Umbilical cord (tissue), 2 donors: ENCODE data around the gene CHRNE. TPM values are rescaled to one million over a fixed set of nuclear protein-coding genes. Genes with fewer than 3 reads are reported as not detected.
"Not testable (repeated sequence)": the region's sequence is repeated elsewhere in the genome, so short reads cannot be mapped to it uniquely, and the experiment has no call there.

ENCODE experiments used
- DNase-seq: peaks from one replicate; pipeline ENCODE4 v3.0.0-alpha.2; 2015; ENCODE audit warnings: low spot score
- total RNA-seq: library from RNA; depleted of rRNA; stranded (reverse); fragments of >200 nt; gene quantifications from one replicate; pipeline ENCODE4 v1.2.3, GENCODE V29; 2014; ENCODE audit warnings: low replicate concordance; ENCODE audit not compliant: insufficient read depth

Gene CHRNE
- total RNA-seq, 1 donor from 2014 or later, result not detected

DNA sequence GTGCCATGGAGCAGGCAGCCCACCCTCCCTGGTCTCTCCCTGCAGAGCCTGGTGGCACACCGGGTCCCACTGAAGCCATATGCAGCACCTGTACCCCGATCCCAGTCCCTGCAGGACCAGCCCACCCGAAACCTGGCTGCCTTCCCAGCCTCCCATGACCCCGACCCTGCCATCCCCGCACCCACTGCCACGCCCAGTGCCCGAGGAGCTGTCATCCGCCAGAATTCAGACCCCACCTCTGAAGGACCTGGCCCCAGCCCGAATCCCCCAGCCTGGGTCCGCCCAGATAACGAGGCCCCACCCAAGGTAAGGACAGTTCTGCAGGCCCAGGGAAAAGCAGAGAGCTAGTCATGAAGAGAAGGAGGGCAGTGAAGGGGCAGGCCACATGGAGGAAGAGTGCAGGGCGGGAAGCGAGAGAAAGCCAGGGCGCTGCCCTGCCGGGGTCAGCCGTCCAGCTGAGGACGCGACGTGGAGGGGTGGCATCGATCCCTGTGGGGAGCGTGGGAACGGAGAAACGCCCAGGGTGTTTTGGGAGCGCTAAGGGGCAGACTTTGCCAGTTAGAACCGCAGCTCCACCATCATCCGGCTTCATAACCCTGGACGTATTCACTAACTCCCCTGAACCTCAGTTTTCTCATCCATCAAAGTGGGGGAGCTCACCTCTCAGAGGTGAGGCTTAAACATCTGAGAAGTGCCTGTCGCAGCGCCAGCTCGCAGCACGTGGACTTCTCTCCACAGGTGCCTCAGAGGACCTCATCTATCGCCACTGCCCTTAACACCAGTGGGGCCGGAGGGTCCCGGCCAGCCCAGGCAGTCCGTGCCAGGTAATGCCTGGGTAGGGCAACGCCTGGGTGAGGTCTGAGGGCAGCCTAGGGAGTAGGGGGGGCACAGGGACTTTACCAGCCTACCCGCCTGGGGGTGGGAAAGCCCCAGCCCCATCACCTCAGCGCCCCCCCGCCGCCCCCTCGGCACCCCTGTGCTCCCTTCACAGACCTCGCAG, 11.2 kb downstream of the CHRNE start:
- no peak for DNase-seq

DNA sequence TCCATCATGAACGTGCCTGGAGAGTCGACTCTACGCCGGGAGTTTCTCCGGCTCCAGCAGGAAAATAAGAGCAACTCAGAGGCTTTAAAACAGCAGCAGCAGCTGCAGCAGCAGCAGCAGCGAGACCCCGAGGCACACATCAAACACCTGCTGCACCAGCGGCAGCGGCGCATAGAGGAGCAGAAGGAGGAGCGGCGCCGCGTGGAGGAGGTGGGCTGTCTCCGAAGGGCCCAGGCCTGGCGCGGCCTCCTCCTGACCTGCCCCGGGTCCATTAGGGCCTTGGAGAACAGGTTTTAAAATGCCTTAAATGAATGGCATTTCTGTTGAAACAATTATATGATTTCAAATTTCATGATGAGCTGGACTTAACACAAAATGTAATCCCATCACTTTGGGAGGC, 15.3 kb downstream of the CHRNE start:
- no peak for DNase-seq

DNA sequence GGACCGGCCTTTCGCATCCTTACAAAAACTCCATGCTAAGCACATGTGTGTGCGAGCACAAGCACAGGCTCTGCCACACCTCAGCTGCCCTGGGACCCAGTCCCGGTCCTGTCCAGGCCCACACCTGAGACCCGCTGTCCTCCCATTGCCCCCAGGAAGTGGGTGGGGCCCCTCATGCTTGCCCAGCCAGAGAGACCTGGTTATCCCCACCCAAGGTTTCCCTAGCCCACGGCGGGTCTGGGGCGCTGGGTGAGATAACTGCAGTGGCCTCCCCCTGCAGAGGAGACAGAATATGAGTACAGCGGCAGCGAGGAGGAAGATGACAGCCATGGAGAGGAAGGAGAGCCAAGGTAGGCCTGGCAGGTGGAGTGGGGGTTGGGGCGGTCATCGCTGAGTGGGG, 16.1 kb downstream of the CHRNE start:
- no peak for DNase-seq

DNA sequence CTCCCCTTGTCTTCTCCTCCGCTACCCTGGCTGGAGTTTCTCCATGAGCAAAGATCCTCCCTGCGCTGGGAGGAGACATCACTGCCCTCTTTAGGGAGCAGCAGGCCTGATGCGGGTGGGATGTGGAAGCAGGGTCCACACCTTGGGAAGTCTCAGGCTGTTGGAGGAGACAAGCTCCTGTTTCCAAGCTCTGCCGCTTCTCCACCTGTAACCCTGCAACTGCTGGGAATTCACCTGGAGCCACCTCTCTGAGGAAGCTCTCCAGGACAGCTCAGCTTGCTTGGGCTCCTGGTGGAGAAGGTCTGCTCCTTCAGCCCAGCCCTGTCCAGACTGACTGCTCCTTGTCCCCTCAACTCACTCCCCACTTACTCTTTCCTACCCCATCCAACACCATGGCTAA, 18.4 kb downstream of the CHRNE start:
- DNase-seq, result no peak

DNA sequence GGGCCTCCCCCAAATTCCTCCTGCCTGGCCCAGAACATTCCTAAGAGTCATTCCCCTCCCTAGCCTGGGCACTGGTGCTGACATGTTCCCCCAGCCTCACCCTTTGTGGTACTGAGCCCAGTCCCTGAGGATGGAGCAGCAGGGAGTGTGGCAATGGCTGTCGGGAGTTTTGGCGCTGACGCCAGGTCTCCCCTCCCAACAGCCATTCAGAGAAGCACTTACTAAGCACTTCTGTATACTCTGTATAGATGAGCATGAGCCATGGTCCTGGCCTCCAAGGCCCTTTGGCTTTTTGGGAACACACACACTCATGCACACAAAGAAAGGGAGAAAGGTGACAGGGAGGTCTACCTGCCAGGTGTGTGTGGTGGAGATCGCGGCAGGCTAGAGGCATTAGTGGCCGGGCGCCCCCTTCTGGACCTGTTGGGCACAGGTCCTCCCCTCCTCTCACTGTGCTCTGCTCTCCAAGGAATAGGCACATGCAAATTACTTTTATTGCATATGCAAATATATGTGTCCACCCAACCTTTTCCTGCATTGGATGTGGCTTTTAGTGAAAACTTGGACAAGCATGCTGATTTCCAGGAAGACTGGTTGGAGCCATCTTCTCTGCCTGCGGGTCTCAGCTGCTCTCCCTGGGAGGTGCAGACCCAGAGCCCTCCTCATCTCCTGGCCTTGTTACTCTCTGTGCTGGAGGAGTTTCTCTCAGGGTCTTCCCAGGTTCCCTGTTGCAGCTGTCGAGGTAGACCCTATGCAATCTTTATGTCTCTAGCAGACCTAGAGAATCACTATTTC, 20.9 kb downstream of the CHRNE start:
- no peak for DNase-seq

DNA sequence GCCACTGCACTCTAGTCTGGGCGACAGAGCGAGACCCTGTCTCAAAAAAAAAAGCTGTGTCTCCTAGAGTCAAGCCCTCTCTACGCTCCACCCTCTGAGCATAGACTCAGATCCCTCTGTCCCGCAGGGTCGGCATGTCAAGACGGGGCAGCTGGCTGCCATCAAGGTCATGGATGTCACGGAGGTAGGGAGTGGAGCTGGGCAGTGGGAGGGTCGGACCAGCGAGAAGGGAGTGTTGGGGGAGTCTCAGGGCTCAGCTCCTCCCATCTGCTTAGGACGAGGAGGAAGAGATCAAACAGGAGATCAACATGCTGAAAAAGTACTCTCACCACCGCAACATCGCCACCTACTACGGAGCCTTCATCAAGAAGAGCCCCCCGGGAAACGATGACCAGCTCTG, 22.0 kb downstream of the CHRNE start:
- DNase-seq, result no peak

DNA sequence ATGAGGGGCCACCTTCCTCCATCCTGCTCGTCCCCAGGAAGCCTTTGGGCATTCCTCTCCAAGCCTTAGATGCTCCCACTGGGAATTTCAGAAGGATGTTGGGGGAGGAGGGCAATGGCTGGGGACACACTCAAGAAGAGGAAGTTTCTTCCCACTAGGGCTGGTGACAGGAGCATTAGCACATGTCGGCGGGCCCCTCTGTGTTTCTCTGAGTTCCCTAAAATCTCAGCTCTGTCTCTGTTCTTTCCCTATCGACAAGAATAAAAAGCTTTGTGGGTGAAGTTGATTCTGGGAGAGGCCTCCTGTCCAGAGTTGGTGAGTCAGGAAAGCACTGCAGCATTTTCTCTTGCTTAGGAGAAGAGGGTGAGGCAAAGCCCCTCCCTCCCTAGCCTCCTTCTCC, 23.3 kb downstream of the CHRNE start:
- DNase-seq, result no peak

DNA sequence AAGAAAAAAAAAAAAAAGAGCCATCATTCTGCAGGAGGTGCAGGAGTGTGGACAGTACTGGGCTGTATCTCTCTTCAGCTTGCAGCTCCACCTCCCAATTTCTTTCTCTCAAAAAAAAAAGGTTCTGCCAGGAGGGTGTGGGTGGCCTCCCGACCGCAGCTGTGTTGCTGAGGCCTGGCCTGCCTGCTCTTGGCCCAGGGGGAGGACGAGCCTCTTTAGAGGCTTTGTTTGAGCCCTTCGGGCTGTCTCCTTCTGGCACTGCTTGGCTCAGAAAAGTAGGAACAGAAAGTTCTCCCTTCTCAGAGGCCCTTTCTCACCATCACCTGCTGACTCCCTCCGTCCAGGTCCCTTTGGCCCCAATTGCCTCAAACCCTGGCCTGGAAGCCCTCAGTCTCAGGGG, 25.8 kb downstream of the CHRNE start:
- no peak for DNase-seq

DNA sequence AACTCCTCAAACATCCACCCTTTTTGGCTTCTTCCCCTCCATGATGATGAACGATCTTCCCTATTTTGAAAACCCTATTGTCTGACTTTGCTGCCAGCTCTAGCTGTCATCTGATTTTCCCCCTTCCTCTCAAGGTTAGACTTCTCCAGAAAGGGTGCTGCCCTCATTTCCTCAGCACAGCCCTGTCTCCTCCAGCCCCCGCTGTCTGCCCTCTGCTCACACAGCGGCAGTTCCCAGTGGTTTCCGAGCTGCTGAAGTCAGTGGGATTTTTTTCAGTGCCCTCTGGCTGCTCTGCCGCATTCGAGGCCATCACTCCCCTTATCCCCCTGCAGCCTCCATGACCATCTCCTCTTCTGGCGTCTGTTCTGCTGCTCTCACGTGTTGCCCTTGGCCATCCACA, 30.1 kb downstream of the CHRNE start:
- no peak for DNase-seq

DNA sequence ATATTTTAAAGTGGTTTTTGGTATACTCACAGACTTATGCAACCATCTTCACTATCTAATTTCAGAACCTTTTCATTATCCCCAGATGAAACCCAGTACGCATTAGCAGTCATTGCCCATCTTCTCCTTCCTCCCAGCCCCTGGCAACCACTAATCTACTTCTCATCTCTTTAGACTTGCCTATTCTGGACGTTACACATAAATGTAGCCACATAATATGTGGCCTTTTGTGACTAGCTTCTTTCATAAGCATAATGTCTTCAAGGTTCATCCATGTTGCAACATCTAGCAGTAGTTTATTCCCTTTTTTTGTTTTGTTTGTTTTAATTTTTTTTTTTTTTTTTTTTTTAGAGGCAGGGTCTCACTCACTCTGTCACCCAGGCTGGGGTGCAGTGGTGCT, 32.0 kb downstream of the CHRNE start:
- DNase-seq, result no peak

DNA sequence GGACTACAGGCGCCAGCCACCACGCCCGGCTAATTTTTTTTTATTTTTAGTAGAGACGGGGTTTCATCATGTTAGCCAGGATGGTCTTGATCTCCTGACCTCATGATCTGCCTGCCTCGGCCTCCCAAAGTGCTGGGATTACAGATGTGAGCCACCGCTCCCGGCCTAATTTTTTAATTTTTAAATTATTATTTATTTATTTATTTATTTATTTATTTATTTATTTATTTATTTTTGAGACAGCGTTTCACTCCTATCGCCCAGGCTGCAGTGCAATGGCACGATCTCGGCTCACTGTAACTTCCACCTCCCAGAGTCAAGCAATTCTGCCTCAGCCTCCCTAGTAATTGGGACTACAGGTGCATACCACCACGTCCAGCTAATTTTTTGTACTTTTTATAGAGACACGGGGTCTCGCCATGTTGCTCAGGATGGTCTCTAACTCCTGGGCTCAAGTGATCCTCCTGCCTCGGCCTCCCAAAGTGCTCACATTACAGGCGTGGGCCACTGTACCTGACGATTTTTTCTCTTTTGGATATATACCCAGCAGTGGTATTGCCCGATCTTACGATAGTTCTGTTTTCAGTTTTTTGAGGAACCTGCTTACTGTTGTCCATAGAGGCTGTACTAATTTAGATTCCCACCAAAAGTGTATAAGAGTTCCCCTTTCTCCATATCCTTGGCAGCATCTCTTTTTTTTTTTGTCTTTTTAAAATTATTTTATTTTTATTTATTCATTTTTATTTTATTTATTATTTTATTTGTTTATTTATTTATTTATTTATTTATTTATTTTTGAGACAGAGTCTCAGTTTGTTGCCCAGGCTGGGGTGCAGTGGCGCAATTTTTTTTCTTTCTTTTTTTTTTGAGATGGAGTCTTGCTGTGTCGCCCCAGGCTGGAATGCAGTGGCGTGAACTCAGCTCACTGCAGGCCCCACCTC, 33.6 kb downstream of the CHRNE start:
- not testable (repeated sequence) for DNase-seq

DNA sequence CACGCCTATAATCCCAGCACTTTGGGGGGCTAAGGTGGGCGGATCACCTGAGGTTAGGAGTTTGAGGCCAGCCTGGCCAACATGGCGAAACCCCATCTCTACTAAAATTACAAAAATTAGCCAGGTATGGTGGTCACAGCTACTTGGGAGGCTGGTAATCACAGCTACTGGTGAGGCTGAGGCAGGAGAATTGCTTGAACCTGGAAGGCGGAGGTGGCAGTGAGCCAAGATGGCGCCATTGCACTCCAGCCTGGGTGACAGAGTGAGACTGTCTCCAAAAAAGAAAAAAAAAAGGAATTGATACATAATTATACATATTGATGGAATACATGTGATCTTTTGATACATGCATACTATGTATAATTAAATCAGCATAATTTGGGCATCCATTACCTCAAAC, 35.4 kb downstream of the CHRNE start:
- DNase-seq, result not testable (repeated sequence)

DNA sequence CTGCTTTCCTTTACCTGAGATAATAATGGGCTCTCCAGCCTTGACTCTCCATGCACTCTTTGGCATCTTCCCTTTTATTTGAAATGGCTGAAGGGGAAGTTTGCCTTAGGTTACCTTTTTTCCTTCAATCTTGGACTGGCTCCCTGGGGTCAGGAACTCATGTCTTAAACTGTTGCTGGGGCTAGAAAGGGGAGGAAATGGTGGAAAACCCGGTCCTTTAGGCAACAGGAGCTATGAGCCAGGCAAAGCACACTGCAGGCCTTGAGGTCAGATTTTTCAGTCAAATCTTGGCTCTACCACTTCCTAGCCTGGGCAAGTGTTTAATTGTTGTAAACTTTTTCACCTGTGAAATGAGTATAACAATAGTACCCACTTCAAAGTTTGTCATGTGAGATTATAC, 39.6 kb downstream of the CHRNE start:
- no peak for DNase-seq

DNA sequence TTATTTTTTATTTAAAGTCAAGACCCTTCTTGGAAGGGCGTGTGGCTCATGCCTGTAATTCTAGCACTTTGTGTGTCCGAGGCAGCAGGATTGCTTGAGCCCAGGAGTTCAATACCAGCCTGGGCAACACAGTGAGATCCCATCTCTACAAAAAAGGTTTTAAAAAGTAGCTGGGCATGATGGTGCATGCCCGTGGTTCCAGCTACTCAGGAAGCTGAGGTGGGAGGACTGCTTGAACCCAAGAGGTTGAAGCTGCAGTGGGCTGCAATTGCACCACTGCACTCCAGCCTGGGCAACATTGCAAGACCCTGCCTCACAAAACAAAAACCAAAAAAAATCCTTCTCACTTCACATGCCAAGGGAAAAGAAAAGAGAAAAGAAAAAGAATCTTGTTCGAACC, 40.2 kb downstream of the CHRNE start:
- DNase-seq, result no peak

DNA sequence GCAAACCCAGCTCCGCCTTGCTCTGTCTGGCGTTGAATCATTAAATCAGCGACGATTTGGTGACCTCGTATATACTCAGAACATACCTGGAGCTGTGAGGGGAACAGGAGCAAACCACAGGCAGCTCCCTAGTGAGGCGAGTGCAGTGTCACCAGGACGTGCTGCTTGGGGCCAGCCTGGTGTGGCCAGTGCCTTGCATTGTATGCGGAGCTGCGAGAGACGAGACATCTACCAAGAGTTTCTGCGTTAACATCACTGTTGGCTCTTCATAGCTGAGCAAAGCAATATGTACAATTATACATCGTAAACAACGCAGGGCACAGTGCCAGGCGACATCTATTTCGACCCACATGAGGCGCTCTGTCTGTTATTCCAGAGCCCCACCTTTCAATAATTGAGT, 41.8 kb downstream of the CHRNE start:
- no peak for DNase-seq

DNA sequence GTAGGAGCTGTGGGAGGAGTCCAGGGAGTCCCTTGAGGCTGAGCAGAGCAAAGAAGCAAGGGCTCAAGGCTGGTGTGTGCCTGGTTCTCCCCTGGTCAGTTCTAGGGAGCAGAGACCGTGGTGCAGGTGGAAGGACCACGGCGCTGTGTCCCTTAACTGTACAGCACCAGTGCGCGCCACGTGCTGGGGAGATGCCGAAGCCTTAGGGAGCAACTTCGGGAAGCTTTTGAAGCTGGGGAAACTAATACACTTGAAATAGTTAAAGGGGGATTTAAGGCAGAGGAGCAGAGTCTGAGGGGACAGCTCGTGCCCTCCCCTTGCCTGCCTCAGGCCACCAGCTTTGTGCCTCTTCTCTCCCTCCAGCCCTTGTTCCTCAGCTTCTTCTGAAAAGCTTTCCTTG, 42.2 kb downstream of the CHRNE start:
- no peak for DNase-seq

DNA sequence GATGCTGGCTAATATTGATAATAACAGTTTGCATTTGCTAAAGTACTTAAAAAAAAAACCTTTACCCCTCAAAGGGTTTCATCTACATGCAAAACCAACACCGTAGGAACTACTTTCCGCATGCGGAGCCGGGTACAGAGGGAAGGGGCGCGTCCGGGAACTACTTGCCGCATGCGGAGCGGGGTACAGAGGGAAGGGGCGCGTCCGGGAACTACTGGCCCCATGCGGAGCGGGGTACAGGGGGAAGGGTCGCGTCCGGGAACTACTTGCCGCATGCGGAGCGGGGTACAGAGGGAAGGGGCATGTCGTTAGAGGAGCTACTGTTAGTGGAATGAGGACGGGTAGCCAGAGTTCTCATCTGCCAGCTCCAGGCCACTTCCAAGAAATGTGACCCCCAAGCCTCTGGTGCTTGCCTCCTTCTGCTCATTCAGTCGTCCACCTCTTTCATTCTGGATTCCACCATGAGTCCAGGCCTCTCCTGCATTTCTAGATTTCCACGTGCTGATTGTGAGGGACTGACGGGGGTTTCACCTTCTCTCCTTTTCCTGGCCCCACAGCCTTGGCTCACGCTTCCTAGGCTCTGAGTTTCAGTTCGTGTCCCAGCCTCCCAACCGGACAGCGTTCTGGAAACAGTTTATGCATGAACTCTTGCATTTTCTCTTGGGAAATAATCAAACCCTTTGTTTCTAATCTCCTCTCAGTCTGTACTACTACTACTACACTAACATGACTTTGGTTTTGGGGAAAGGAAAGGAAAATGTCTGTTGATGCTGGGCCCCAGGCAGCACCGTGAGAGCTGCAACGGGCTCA, 42.9 kb downstream of the CHRNE start:
- no peak for DNase-seq

DNA sequence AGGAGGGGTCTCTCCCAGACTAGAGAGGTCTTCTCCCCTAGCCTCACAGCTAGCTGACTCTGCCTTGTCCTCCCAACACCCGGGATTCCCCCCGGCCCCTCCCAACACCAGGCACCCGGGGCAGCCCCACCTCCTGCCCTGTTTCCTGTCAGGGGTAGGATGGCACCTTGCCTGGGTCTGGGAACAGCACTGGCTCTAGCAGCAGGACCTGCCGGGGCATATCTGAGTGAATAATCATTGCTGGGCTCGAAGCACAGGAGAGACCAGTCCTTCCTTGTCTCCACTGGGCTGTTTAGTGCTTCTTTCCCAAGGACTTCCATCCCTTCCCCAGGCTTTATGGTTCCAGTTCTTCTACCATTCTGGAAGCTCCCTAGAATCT, 44.0 kb downstream of the CHRNE start:
- DNase-seq, result peak; percentile 47

DNA sequence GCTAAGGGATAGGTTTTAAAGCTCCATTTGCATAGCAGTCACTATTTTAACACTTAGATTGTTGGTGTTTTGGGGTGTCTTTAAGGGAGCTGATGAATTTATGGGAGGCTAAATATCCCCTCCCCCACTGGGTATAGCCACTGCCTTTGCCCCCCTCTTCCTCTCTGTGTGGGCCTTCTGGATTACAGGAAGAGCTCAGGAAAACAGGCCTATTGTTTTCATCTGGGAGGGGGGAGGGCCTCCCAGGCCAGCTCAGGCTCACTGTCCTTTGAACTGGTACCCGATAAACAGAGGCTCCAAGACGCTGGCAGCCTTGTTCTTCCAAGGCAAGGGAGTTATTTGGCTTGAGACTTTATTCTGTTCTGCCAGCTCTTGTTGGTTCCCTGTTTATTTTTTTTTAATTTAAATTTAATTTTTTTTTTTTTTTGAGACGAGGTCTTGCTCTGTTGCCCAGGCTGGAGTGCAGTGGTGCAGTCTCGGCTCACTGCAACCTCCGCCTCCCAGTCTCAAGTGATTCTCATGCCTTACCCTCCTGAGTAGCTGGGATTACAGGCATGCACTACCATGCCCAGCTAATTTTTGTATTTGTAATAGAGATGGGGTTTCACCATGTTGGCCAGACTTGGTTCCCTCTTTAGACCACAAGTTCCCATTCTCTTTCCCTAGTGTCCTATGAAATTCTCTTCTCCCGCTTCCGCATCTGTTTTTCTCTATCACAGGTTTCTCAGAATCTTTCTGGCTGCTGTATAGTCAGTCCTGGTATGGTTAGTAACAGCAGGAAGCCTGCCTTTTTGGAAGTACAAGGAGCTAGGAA, 44.6 kb downstream of the CHRNE start:
- DNase-seq, result no peak

DNA sequence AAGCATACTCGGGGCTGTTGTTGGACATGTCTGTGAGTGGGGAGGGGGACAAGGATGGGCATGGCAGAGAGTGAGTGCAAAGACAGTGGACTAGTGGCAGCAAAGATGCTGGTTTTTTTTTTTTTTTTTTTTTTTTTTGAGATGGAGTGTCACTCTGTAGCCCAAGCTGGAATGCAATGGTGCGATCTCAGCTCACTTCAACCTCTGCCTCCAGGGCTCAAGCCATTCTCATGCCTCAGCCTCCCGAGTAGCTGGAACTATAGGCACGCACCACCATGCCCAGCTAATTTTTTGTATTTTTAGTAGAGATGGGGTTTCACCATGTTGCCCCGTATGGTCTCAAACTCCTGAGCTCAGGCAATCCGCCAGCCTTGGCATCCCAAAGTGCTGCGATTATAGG, 45.6 kb downstream of the CHRNE start:
- DNase-seq, result not testable (repeated sequence)
